ENCODE data around the gene CRYBB3.
"Not testable (repeated sequence)": the region's sequence is repeated elsewhere in the genome, so short reads cannot be mapped to it uniquely, and the experiment has no call there.

The CRYBB3 gene

DNA sequence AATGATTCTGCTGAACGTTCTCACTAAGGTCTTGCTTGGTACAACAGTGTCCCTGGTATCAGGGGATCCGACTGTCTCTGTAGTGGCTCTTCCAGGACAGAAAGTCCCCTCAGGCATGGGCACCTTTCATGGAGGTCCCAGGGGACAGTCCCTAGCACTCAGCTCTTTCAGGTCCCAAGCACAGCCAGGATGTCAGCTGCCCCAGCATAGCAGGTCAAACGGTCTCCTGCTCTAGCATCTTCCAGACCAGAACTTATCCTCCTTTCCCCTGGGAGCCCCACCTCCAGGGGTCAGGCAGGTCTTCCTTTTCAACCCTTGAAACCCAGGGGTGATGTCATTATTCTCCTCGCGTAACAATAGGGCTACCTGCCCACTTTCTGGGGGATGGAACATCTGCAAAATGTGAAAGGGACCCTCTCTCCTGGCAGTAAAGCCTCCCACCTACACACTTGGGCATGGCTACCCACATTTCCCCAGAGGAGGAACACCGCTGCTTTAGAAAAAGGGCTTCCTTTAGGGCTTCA is 24.7 kb upstream of the CRYBB3 start:
- DNase-seq (ENCODE audit: low read depth in 2 of 2), result no peak

GRCh38 chr22:25176175-25176574 is 23.5 kb upstream of the CRYBB3 start:
- DNase-seq (ENCODE audit: low read depth in 2 of 2), result no peak

GRCh38 chr22:25176799-25177198 is 22.9 kb upstream of the CRYBB3 start:
- DNase-seq (ENCODE audit: low read depth in 2 of 2), result no peak

GRCh38 chr22:25177226-25177625 is 22.4 kb upstream of the CRYBB3 start:
- no peak for DNase-seq (ENCODE audit: low read depth in 2 of 2)

- DNase-seq (ENCODE audit: low read depth in 2 of 2), result no peak
These were observed 21.8 kb upstream of the CRYBB3 start for GRCh38 chr22:25177895-25178294.

DNA sequence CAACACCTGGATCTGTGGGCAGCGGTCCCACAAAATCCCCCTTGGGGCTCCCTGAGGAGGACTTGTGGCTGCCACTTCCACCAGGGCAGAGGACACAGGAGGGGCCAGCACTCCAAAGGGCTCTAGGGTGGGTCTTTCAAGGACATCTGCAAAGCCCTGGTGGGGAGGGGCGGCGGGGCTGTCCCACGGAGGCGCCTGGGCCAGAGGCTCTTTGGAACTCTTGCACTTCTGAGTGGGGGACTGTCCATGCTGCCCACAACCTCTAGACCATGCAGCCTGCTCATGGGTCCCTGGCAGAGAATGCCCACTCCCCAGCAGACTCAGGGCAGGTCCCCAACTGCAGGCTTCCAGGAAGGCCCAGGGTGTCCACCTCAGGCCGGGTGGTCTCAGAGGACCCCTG is 21.3 kb upstream of the CRYBB3 start:
- not testable (repeated sequence) for DNase-seq (ENCODE audit: low read depth in 2 of 2)

DNA sequence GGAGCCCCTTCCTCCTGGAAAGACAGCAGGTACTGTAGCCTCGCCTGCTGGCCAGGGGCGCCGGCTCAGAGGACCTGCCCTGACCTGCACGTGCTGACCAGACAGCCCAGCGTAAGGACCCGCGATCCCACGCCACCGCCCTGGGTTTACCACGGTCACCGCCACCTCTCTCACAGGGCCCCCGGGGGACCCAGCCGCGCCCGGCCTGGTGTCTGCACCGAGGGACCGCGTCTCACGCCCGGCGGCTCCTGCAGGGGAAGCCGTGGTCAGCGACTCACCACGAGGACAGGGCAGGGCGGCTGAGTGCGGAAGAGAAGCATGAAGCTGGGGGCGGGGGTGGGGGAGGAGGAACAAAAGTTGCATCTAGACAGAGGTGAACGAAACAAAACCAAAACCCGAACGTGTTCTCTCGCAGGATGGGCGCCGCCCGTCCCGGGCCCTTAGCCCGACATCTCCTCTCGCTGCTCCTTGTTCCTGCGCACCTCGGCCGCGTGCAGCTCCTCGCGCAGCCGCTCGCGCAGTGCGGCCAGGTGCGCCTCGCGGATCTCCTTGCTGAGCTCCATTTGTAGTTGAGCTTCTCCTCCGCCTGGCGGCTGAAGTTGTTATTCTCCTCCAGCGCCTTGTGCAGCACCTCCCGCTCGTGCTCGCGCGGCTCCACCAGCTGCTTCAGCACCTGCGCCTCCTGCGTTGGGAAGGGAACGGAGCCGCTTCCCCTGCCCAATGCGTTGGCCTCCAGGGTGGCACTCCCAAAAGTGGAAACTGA is 20.6 kb upstream of the CRYBB3 start:
- DNase-seq (ENCODE audit: low read depth in 2 of 2), result not testable (repeated sequence)

- no peak for DNase-seq (ENCODE audit: low read depth in 2 of 2)
These were observed 17.2 kb upstream of the CRYBB3 start for GRCh38 chr22:25182131-25183110.

DNA sequence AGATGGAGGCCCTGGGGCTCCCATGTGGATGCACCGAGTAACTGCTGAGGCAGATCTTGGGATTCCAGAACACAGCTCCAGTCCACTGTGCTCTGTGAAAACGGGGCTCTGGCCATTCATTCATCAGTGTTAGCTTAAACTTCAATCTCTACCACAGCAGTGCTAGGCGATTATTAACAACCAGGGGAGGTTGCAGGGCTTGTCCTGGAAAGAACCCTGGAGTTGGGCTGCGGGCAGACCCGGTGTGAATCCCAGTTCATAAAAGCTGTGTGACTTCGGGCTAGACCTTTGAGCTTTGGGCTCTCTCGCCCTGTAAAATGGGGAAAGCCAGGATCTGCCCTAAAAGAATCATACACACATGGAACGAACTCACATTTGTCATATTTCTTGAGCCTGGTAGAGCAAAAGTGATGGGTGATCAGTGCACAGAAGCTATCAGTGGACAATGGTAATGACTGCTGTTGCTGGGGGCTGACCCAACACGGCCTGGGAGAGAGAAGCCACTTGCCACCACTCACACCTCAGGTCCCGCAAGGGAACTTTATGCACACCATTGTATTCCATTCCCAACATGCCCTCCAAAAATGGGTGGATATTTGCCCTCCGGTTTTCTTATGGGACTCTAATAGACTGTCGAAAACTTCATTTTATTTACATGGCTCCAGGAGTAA is 15.6 kb upstream of the CRYBB3 start:
- no peak for DNase-seq (ENCODE audit: low read depth in 2 of 2)

DNA sequence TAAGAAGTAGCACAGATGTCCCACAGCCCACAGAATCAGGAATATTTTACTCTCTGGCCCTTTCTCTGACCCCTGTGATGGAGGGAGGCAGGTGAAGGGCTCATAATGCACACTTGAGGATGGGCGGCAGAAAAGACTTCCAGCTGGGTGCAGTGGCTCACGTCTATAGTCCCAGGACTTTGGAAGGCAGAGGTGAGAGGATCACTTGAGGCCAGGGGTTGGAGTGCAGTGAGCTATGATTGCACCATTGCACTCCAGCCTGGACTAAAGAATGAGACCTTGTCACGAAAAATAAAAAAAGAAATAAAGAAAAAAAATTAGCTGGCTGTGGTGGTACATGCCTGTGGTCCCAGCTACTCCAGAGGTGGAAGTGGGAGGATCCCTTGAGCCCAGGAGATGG is 13.5 kb upstream of the CRYBB3 start:
- no peak for DNase-seq (ENCODE audit: low read depth in 2 of 2)

DNA sequence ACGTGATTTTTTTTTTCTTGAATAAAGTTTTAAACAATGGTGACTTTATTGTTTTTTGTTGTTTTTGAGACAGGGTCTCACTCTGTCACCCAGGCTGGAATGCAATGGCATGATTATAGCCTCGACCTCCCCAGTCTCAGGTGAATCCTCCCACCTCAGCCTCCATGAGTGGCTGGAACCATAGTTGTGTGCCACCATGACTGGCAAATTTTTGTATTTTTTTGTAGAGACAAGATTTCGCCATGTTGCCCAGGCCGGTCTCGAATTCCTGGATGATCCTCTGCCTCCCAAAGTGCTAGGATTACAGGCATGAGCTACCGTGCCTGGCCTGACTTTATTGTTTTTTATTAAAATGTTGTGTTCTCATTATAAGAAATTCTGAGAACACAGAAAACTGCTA is 12.2 kb upstream of the CRYBB3 start:
- DNase-seq (ENCODE audit: low read depth in 2 of 2), result no peak

GRCh38 chr22:25192406-25192805 is 7.3 kb upstream of the CRYBB3 start:
- DNase-seq (ENCODE audit: low read depth in 2 of 2), result no peak

- DNase-seq (ENCODE audit: low read depth in 2 of 2), result no peak
These were observed 6.5 kb upstream of the CRYBB3 start for GRCh38 chr22:25193130-25193529.

DNA sequence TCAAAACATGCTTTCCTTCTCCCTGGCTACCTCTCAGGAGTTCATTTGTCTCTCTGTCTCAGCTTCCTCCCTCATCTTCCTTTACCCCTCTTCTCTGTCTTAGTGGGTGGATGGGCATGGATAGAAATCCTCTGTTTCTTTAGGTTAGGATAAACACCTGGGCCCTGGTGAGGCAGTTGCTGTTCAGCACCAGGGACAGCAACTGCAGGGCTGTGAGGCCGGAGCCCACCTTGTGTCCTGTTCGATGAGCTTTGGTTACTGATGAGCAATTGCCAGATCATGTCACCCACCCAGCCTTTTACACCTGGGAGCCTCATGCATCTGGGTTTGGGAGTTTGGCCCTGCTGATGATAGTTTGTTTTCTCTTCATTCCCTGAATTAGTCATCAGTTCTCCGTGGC is 6.1 kb upstream of the CRYBB3 start:
- no peak for DNase-seq (ENCODE audit: low read depth in 2 of 2)

- DNase-seq (ENCODE audit: low read depth in 2 of 2), result no peak
These were observed 3.3 kb upstream of the CRYBB3 start for GRCh38 chr22:25196326-25196725.

- DNase-seq (ENCODE audit: low read depth in 2 of 2), result no peak
These were observed 2.3 kb upstream of the CRYBB3 start for GRCh38 chr22:25197340-25197739.

- DNase-seq (ENCODE audit: low read depth in 2 of 2), result no peak
These were observed 1.3 kb downstream of the CRYBB3 start for GRCh38 chr22:25200967-25201366.

- no peak for DNase-seq (ENCODE audit: low read depth in 2 of 2)
These were observed 2.1 kb downstream of the CRYBB3 start for GRCh38 chr22:25201557-25202273.

- DNase-seq (ENCODE audit: low read depth in 2 of 2), result peak in 1 of 2 donors; percentile 3
These were observed 2.7 kb downstream of the CRYBB3 start for GRCh38 chr22:25202290-25202921.

GRCh38 chr22:25203082-25203481 is 3.4 kb downstream of the CRYBB3 start:
- DNase-seq (ENCODE audit: low read depth in 2 of 2), result no peak

- DNase-seq (ENCODE audit: low read depth in 2 of 2), result not testable (repeated sequence)
These were observed 4.9 kb downstream of the CRYBB3 start for GRCh38 chr22:25204547-25204946.
